ENCODE data around the gene ST3GAL3.

- TF ChIP-seq CTCF (IDR thresholded peaks at IDR 0.05 in 4 of 5, conservative IDR thresholded peaks at IDR 0.05 in 1 of 5) (peak; percentile 17 to 60 (median 37)), POLR2A (IDR thresholded peaks at IDR 0.05) (peak; percentile 95 to 98)
These were observed 267.3 kb downstream of the ST3GAL3 start, which contains the start of gene ATP6V0B for GRCh38 chr1:43974443-43975248.
